DOHH2 (cell line): ENCODE results near the gene ANXA5.

Source experiments
- H3F3A ChIP-seq: fragments of 200-600 bp; sonication (generic), shearing (Covaris generic); 2 replicates; pipeline ENCODE4 v1.6.0; 2016; ENCODE audit warnings: antibody characterized with exemption, mild to moderate bottlenecking; ENCODE audit not compliant: control insufficient read depth, insufficient read depth
- H3K27ac ChIP-seq: fragments of 200-600 bp; sonication (generic); 2 replicates; pipeline ENCODE4 v1.5.1; 2014; ENCODE audit warnings: low read depth, mild to moderate bottlenecking, low read length, moderate library complexity
- H3K27me3 ChIP-seq: fragments of 200-600 bp; sonication (generic); 2 replicates; pipeline ENCODE4 v1.6.1; 2014; ENCODE audit warnings: mild to moderate bottlenecking, low read length, mixed read lengths; ENCODE audit not compliant: control insufficient read depth
- H3K36me3 ChIP-seq: fragments of 200-600 bp; sonication (generic); 2 replicates; pipeline ENCODE4 v1.6.1; 2014; ENCODE audit warnings: mild to moderate bottlenecking, low read length, moderate library complexity, mixed read lengths; ENCODE audit not compliant: control insufficient read depth
- H3K4me1 ChIP-seq: fragments of 200-600 bp; sonication (generic); 2 replicates; pipeline ENCODE4 v1.6.1; 2014; ENCODE audit warnings: mild to moderate bottlenecking, low read length, mixed read lengths; ENCODE audit not compliant: control insufficient read depth
- H3K4me2 ChIP-seq: fragments of 200-600 bp; sonication (generic); 2 replicates; pipeline ENCODE4 v1.6.0; 2014; ENCODE audit warnings: mild to moderate bottlenecking, low read length, moderate library complexity
- H3K4me3 ChIP-seq: fragments of 200-600 bp; sonication (generic); 2 replicates; pipeline ENCODE4 v1.5.1; 2014; ENCODE audit warnings: mild to moderate bottlenecking, low read length, mixed read lengths
- H3K79me2 ChIP-seq: fragments of 200-600 bp; sonication (generic); 2 replicates; pipeline ENCODE4 v1.6.1; 2014; ENCODE audit warnings: mild to moderate bottlenecking, low read length, mixed read lengths; ENCODE audit not compliant: control insufficient read depth
- H3K9me2 ChIP-seq: fragments of 200-600 bp; sonication (generic); replicated peaks from 2 replicates; pipeline ENCODE4 v1.6.1; 2014; ENCODE audit warnings: mild to moderate bottlenecking, low read length, mixed read lengths; ENCODE audit not compliant: control insufficient read depth
- H3K9me3 ChIP-seq: fragments of 200-600 bp; sonication (generic); 2 replicates; pipeline ENCODE4 v1.6.1; 2014; ENCODE audit warnings: antibody characterized with exemption, low read length, mixed read lengths; ENCODE audit not compliant: control insufficient read depth, insufficient read depth
- H4K20me1 ChIP-seq: fragments of 200-600 bp; sonication (generic); 2 replicates; pipeline ENCODE4 v1.6.0; 2014; ENCODE audit warnings: low read depth, mild to moderate bottlenecking, antibody characterized with exemption, low read length, moderate library complexity; ENCODE audit not compliant: control insufficient read depth, insufficient read depth
- EZH2phosphoT487 ChIP-seq: fragments of 200-600 bp; sonication (generic); IDR thresholded peaks from 2 replicates; pipeline ENCODE4 v1.6.1; 2017; ENCODE audit warnings: borderline replicate concordance, mild to moderate bottlenecking, antibody characterized with exemption, low read length, moderate library complexity, mixed read lengths
- TF ChIP-seq, protein P1 (sequence below): fragments of 200-600 bp; sonication (generic); IDR thresholded peaks from one replicate; pipeline ENCODE4 v1.5.1; 2014; ENCODE audit warnings: antibody characterized with exemption, mild to moderate bottlenecking, low read depth, low read length; ENCODE audit not compliant: poor library complexity, severe bottlenecking

ANXA5 gene

GRCh38 chr4:121717680-121718237 is 21.0 kb upstream of the ANXA5 start:
- Histone ChIP-seq H3K9me3 (no peaks in the 10 kb centered on the region), H3F3A (no peaks in the 10 kb centered on the region), H3K27ac (no peak overlapping the region), H3K27me3 (peaks cover 5% of the 10 kb centered on the region; the same call in 1 of the 2 replicates), H3K4me1 (no peaks in the 10 kb centered on the region), H4K20me1 (no peaks in the 10 kb centered on the region), H3K4me2 (no peak overlapping the region), H3K4me3 (no peak overlapping the region), H3K36me3 (no peaks in the 10 kb centered on the region), H3K79me2 (no peaks in the 10 kb centered on the region), H3K9me2 (no peaks in the 10 kb centered on the region)
- TF ChIP-seq EZH2phosphoT487 = no peak
- TF ChIP-seq, protein P1, sequence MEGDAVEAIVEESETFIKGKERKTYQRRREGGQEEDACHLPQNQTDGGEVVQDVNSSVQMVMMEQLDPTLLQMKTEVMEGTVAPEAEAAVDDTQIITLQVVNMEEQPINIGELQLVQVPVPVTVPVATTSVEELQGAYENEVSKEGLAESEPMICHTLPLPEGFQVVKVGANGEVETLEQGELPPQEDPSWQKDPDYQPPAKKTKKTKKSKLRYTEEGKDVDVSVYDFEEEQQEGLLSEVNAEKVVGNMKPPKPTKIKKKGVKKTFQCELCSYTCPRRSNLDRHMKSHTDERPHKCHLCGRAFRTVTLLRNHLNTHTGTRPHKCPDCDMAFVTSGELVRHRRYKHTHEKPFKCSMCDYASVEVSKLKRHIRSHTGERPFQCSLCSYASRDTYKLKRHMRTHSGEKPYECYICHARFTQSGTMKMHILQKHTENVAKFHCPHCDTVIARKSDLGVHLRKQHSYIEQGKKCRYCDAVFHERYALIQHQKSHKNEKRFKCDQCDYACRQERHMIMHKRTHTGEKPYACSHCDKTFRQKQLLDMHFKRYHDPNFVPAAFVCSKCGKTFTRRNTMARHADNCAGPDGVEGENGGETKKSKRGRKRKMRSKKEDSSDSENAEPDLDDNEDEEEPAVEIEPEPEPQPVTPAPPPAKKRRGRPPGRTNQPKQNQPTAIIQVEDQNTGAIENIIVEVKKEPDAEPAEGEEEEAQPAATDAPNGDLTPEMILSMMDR = no peak

- no peak overlapping the region for H3K4me2 ChIP-seq
- no peaks in the 10 kb centered on the region for H3K9me3 ChIP-seq
- peaks cover 17% of the 10 kb centered on the region for H3K27me3 ChIP-seq
- H3F3A ChIP-seq = no peaks in the 10 kb centered on the region
- no peak overlapping the region for H3K4me3 ChIP-seq
- TF ChIP-seq, protein P1 = no peak
- no peak for TF ChIP-seq EZH2phosphoT487
- no peaks in the 10 kb centered on the region for H3K36me3 ChIP-seq
- H3K9me2 ChIP-seq = no peaks in the 10 kb centered on the region
- H4K20me1 ChIP-seq = no peaks in the 10 kb centered on the region
- H3K79me2 ChIP-seq = no peaks in the 10 kb centered on the region
- no peaks in the 10 kb centered on the region for H3K4me1 ChIP-seq
- no peak overlapping the region for H3K27ac ChIP-seq
These were observed 17.8 kb upstream of the ANXA5 start for GRCh38 chr4:121714548-121714947.

DNA sequence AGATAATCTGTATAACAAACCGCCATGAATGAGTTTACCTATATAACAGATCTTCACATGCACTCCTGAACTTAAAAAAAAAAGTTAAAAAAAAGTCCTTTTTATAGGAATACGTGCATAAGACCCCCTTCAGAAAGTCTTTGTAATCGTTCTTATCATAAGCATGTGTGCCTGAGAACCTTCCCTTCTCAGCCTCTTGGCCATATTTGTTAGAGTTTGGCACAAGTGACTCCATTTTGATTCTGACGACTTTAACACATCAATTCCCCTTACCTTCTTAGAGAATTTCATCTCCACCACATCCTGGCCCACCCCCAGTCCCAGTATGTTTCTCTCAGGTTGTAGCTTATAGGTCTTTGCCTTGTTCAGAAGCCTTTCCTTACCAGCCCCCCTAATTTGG is 16.0 kb upstream of the ANXA5 start:
- Histone ChIP-seq H3K4me2 (no peak overlapping the region), H3K4me1 (no peaks in the 10 kb centered on the region), H4K20me1 (no peaks in the 10 kb centered on the region), H3K27me3 (peaks cover 17% of the 10 kb centered on the region), H3F3A (no peaks in the 10 kb centered on the region), H3K4me3 (no peak overlapping the region), H3K36me3 (no peaks in the 10 kb centered on the region), H3K9me2 (no peaks in the 10 kb centered on the region), H3K9me3 (no peaks in the 10 kb centered on the region), H3K27ac (no peak overlapping the region), H3K79me2 (no peaks in the 10 kb centered on the region)
- TF ChIP-seq, protein P1 = no peak
- TF ChIP-seq EZH2phosphoT487 = no peak
